CD14-positive monocyte (primary cell): ENCODE results near the gene ACKR2. TPM values are rescaled to one million over a fixed set of nuclear protein-coding genes. Genes with fewer than 3 reads are reported as not detected.

Source experiments
- DNase-seq, 3 donors: peaks; one replicate each; pipeline ENCODE4 v3.0.0-alpha.2; 2011 to 2022
- H2AFZ ChIP-seq: 2 replicates; pipeline ENCODE4 v1.6.0; 2012; ENCODE audit warnings: mild to moderate bottlenecking, low read depth, low read length, inconsistent platforms; ENCODE audit not compliant: insufficient read depth, poor library complexity, severe bottlenecking
- H3K27ac ChIP-seq, 2 donors: 1 replicate in 1 of 2; 2 replicates in 1 of 2; pipeline ENCODE4 v1.5.1; 2012 to 2013; ENCODE audit warnings: low read length in 2 of 2, control low read depth in 1 of 2, inconsistent platforms in 1 of 2, low read depth in 1 of 2, mild to moderate bottlenecking in 1 of 2
- H3K27me3 ChIP-seq, 2 donors: one replicate each; pipeline versions ENCODE4 v1.6.0 to v1.6.1; 2011 to 2013; ENCODE audit warnings: low read length in 2 of 2; ENCODE audit not compliant: control insufficient read depth in 2 of 2, insufficient read depth in 2 of 2
- H3K36me3 ChIP-seq, 2 donors: replicated peaks in 1 of 2; 1 replicate in 1 of 2; 2 replicates in 1 of 2; pipeline versions ENCODE4 v1.5.1 to v1.6.1; 2012 to 2013; ENCODE audit warnings: low read length in 2 of 2, control low read depth in 1 of 2, inconsistent platforms in 1 of 2, mild to moderate bottlenecking in 1 of 2; ENCODE audit not compliant: insufficient read depth in 2 of 2, control insufficient read depth in 1 of 2
- H3K4me1 ChIP-seq, 2 donors: 1 replicate in 1 of 2; 2 replicates in 1 of 2; pipeline versions ENCODE4 v1.5.1 to v1.6.1; 2012 to 2013; ENCODE audit warnings: low read length in 2 of 2, control low read depth in 1 of 2, inconsistent platforms in 1 of 2, mild to moderate bottlenecking in 1 of 2, moderate library complexity in 1 of 2; ENCODE audit not compliant: insufficient read depth in 2 of 2, control insufficient read depth in 1 of 2
- H3K4me2 ChIP-seq: replicated peaks from 2 replicates; pipeline ENCODE3; 2012; ENCODE audit warnings: low read length, moderate library complexity, mild to moderate bottlenecking; ENCODE audit not compliant: poor library complexity, severe bottlenecking; ENCODE audit errors: extremely low read depth
- H3K4me3 ChIP-seq, 3 experiments: fragments of 200-600 bp in 1 of 3; sonication (generic) in 1 of 3; replicated peaks in 1 of 3; 1 replicate in 2 of 3; 2 replicates in 1 of 3; pipeline ENCODE4 v1.5.1; 2011 to 2013; ENCODE audit warnings: low read length in 3 of 3, mild to moderate bottlenecking in 3 of 3, control low read depth in 2 of 3, low read depth in 2 of 3, inconsistent platforms in 1 of 3, moderate library complexity in 1 of 3
- H3K79me2 ChIP-seq: 2 replicates; pipeline ENCODE4 v1.6.0; 2012; ENCODE audit warnings: mild to moderate bottlenecking, control low read depth, inconsistent platforms, low read length, moderate library complexity; ENCODE audit not compliant: insufficient read depth
- H3K9ac ChIP-seq: 2 replicates; pipeline ENCODE4 v1.6.0; 2017; ENCODE audit warnings: low read length, mild to moderate bottlenecking; ENCODE audit not compliant: insufficient read depth, poor library complexity, severe bottlenecking
- H3K9me3 ChIP-seq, 2 donors: replicated peaks in 1 of 2; 1 replicate in 1 of 2; 2 replicates in 1 of 2; pipeline versions ENCODE4 v1.5.1 to v1.6.1; 2012 to 2013; ENCODE audit warnings: low read length in 2 of 2, control low read depth in 1 of 2; ENCODE audit not compliant: control insufficient read depth in 1 of 2, insufficient read depth in 1 of 2
- H4K20me1 ChIP-seq: 2 replicates; pipeline ENCODE4 v1.6.0; 2012; ENCODE audit warnings: mild to moderate bottlenecking, low read length, control low read depth, moderate library complexity; ENCODE audit not compliant: insufficient read depth
- H3K27ac Mint-ChIP-seq, 7 donors: one replicate each; pipeline ENCODE4 v1.8.0; 2020; ENCODE audit warnings: mild to moderate bottlenecking in 7 of 7, mixed read lengths in 7 of 7, moderate library complexity in 6 of 7, inconsistent platforms in 2 of 7
- H3K27me3 Mint-ChIP-seq, 3 donors: one replicate each; pipeline ENCODE4 v1.8.0; 2021 to 2022; ENCODE audit warnings: low read depth in 3 of 3, mild to moderate bottlenecking in 3 of 3, mixed read lengths in 3 of 3, moderate library complexity in 3 of 3, inconsistent platforms in 1 of 3
- H3K36me3 Mint-ChIP-seq, 2 donors: one replicate each; pipeline ENCODE4 v1.8.0; 2020; ENCODE audit warnings: mixed read lengths in 2 of 2, inconsistent platforms in 1 of 2, mild to moderate bottlenecking in 1 of 2
- H3K4me1 Mint-ChIP-seq: one replicate; pipeline ENCODE4 v1.8.0; 2020; ENCODE audit warnings: mild to moderate bottlenecking, mixed read lengths
- H3K4me3 Mint-ChIP-seq, 2 donors: one replicate each; pipeline ENCODE4 v1.8.0; 2020; ENCODE audit warnings: mild to moderate bottlenecking in 2 of 2, mixed read lengths in 2 of 2, moderate library complexity in 1 of 2
- H3K9me3 Mint-ChIP-seq, 7 donors: one replicate each; pipeline ENCODE4 v1.8.0; 2020 to 2022; ENCODE audit warnings: mixed read lengths in 7 of 7, mild to moderate bottlenecking in 6 of 7, moderate library complexity in 6 of 7, inconsistent platforms in 2 of 7
- CTCF ChIP-seq: fragments of 200-600 bp; IDR thresholded peaks from one replicate; pipeline ENCODE4 v1.8.0; 2022; ENCODE audit warnings: antibody characterized with exemption, mild to moderate bottlenecking
- WGBS: methylation state at CpG from one replicate; pipeline ENCODE4 v1.1.5; 2013; ENCODE audit warnings: missing lambda C conversion rate; ENCODE audit not compliant: insufficient coverage; 5-methylcytosine and 5-hydroxymethylcytosine counted together
- intact Hi-C, 2 donors: fragments of 100-400 bp; cut with micrococcal nuclease; formaldehyde crosslinking; loops; one replicate each; pipeline versions ENCODE4 v1.15.0 to v1.15.1; 2023
- polyA plus RNA-seq, 3 donors: library from polyadenylated mRNA; depleted of rRNA in 1 of 3; unstranded in 2 of 3; stranded (reverse) in 1 of 3; fragments of 300-500 nt in 2 of 3; fragments of >200 nt in 1 of 3; fragmentation: Illumina TruSeq in 2 of 3; gene quantifications; 1 replicate in 2 of 3; 2 replicates in 1 of 3; pipeline ENCODE4 v1.2.3, GENCODE V29; 2012 to 2021

The ACKR2 gene
- polyA plus RNA-seq, 3 donors, result 0.49 TPM; not detected in 2

DNA sequence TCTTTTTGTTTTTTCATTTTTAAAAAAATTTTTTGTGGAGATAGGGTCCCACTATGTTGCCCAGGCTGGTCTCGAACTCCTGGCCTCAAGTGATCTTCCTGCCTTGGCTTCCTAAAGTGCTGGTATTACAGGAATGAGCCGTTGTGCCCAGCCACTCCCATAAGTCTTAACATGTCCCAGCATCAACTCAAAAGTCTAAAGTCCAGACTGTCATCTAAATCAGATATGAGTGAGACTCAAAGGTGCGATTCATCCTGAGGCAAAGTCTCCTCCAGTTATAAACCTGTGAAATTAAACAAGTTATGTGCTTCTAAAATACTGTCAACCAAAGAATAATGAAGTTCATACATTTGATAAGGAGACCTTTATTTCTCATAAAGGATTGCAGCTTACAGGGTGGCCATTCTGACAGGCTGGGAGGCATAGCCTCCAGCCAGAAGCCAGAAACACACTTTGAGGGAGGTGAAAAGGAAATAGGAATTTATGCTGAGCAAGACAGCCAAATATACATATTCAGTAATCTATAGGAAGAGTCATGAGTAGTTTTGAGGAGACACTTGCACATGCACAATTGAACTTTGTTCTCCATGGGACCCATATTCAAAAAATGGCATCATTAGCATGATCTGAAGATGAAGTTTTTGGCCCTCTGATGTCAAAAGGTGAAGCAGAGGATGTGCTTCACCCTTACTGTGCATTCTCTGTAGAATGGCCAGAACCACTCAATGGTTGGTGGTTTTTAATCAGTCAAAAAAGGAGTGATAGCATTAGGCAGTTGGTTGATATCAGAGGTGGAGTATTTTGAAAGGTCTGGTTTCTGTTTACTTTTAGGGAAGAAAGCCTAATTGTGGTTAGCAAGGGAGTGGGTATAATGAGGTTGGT is 85.7 kb downstream of the ACKR2 start:
- TF ChIP-seq CTCF, result no peak
- no peaks in the 10 kb centered on the region for H3K36me3 ChIP-seq
- no peaks in the 10 kb centered on the region for H3K4me1 ChIP-seq
- intact Hi-C loops, result no loop called here
- Mint-ChIP-seq H3K27me3 (peaks cover 0 to 8% (median 6%) of the 10 kb centered on the region in 3 donors), H3K36me3 (no peaks in the 10 kb centered on the region), H3K27ac (no peak overlapping the region), H3K4me1 (peaks cover 2% of the 10 kb centered on the region), H3K4me3 (no peak overlapping the region), H3K9me3 (peaks cover 0 to 7% (median 0%) of the 10 kb centered on the region in 7 donors)
- H3K4me2 ChIP-seq, result no peak overlapping the region
- no CpG with 5 or more reads among the region's 3 CpGs for WGBS
- H3K27me3 ChIP-seq, result no peaks in the 10 kb centered on the region
- H2AFZ ChIP-seq, result no peak overlapping the region
- no peaks in the 10 kb centered on the region for H4K20me1 ChIP-seq
- no peak overlapping the region for H3K27ac ChIP-seq
- no peak overlapping the region for H3K9ac ChIP-seq
- H3K4me3 ChIP-seq, result no peak overlapping the region
- no peaks in the 10 kb centered on the region for H3K79me2 ChIP-seq
- no peaks in the 10 kb centered on the region for H3K9me3 ChIP-seq
- no peak for DNase-seq

DNA sequence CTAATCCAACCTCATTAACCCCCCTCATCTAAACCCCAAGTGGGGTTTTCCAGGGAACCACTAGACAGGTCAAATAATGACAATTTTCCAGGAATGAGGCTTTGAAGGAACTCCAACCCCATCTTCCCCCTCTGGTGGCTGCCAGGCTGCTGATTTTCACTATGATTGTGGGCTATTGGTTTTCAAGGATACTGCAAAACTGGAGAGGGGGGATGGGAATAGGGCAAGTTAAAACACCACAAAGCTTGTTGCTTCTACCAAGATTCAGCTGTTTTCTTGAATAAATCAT is 86.3 kb downstream of the ACKR2 start:
- no peak overlapping the region for H3K4me2 ChIP-seq
- TF ChIP-seq CTCF, result no peak
- Mint-ChIP-seq H3K4me3 (no peak overlapping the region), H3K9me3 (peaks cover 0 to 8% (median 0%) of the 10 kb centered on the region in 7 donors), H3K27me3 (peaks cover 0 to 10% (median 4%) of the 10 kb centered on the region in 3 donors), H3K27ac (no peak overlapping the region), H3K36me3 (no peaks in the 10 kb centered on the region), H3K4me1 (peaks cover 2% of the 10 kb centered on the region)
- no peaks in the 10 kb centered on the region for H3K27me3 ChIP-seq
- no peaks in the 10 kb centered on the region for H3K36me3 ChIP-seq
- H3K4me3 ChIP-seq, result no peak overlapping the region
- H2AFZ ChIP-seq, result no peak overlapping the region
- H3K4me1 ChIP-seq, result no peaks in the 10 kb centered on the region
- no peaks in the 10 kb centered on the region for H3K9me3 ChIP-seq
- intact Hi-C loops, result no loop called here
- H3K9ac ChIP-seq, result no peak overlapping the region
- no peaks in the 10 kb centered on the region for H4K20me1 ChIP-seq
- H3K27ac ChIP-seq, result no peak overlapping the region
- no peaks in the 10 kb centered on the region for H3K79me2 ChIP-seq
- no peak for DNase-seq
